ENCODE results near the gene ADAM19.

The ADAM19 gene

GRCh38 chr5:157593052-157593757 is 17.6 kb upstream of the ADAM19 start:
- TF ChIP-seq CTCF (IDR thresholded peaks at IDR 0.05; ENCODE audit: unreplicated experiment in 3 of 3): no peak
- Mint-ChIP-seq H3K4me3 (no peak overlapping the region), H3K36me3 (ENCODE audit: low read depth) (no peaks in the 10 kb centered on the region), H3K27ac (no peak overlapping the region), H3K4me1 (peaks cover 16% of the 10 kb centered on the region), H3K27me3 (ENCODE audit: low read depth) (no peaks in the 10 kb centered on the region), H3K9me3 (peaks cover 6% of the 10 kb centered on the region)

GRCh38 chr5:157592594-157592993 is 17.0 kb upstream of the ADAM19 start:
- Mint-ChIP-seq H3K36me3 (ENCODE audit: low read depth) (no peaks in the 10 kb centered on the region), H3K4me1 (peaks cover 16% of the 10 kb centered on the region), H3K9me3 (peaks cover 6% of the 10 kb centered on the region), H3K27me3 (ENCODE audit: low read depth) (no peaks in the 10 kb centered on the region), H3K4me3 (no peak overlapping the region), H3K27ac (no peak overlapping the region)
- TF ChIP-seq CTCF (IDR thresholded peaks at IDR 0.05; ENCODE audit: unreplicated experiment in 3 of 3): no peak

GRCh38 chr5:157590478-157590877 is 14.9 kb upstream of the ADAM19 start:
- no peak for TF ChIP-seq CTCF (IDR thresholded peaks at IDR 0.05; ENCODE audit: unreplicated experiment in 3 of 3)
- Mint-ChIP-seq H3K36me3 (ENCODE audit: low read depth) (no peaks in the 10 kb centered on the region), H3K9me3 (peaks cover 6% of the 10 kb centered on the region), H3K27me3 (ENCODE audit: low read depth) (no peaks in the 10 kb centered on the region), H3K4me1 (peaks cover 16% of the 10 kb centered on the region), H3K4me3 (no peak overlapping the region), H3K27ac (no peak overlapping the region)

GRCh38 chr5:157584628-157585027 is 9.1 kb upstream of the ADAM19 start:
- H3K27ac Mint-ChIP-seq: no peak overlapping the region
- H3K27me3 Mint-ChIP-seq (ENCODE audit: low read depth): no peaks in the 10 kb centered on the region
- no peak overlapping the region for H3K4me3 Mint-ChIP-seq
- H3K9me3 Mint-ChIP-seq: no peaks in the 10 kb centered on the region
- no peak for TF ChIP-seq CTCF (IDR thresholded peaks at IDR 0.05; ENCODE audit: unreplicated experiment in 3 of 3)
- no peaks in the 10 kb centered on the region for H3K36me3 Mint-ChIP-seq (ENCODE audit: low read depth)
- peaks cover 28% of the 10 kb centered on the region for H3K4me1 Mint-ChIP-seq

- TF ChIP-seq CTCF (IDR thresholded peaks at IDR 0.05; ENCODE audit: unreplicated experiment in 3 of 3): no peak
- H3K27me3 Mint-ChIP-seq (ENCODE audit: low read depth): no peaks in the 10 kb centered on the region
- H3K27ac Mint-ChIP-seq: peak overlapping the region; percentile 7 to 23 (median 17)
- H3K4me3 Mint-ChIP-seq: no peak overlapping the region
- H3K9me3 Mint-ChIP-seq: no peaks in the 10 kb centered on the region
- H3K36me3 Mint-ChIP-seq (ENCODE audit: low read depth): no peaks in the 10 kb centered on the region
- peaks cover 41% of the 10 kb centered on the region for H3K4me1 Mint-ChIP-seq
Observed at GRCh38 chr5:157582731-157583620, 7.4 kb upstream of the ADAM19 start.

All from nephron (organoid).